ENCODE measurements around the gene BCL10. TPM values are rescaled to one million over a fixed set of nuclear protein-coding genes. Genes with fewer than 3 reads are reported as not detected.

The BCL10 gene
- total and polyA plus RNA-seq, 2 of the 8 experiments (the other 6 are each of a cell fraction or from before 2014, with no cell fraction given), result 7.4 to 29.6 TPM

DNA sequence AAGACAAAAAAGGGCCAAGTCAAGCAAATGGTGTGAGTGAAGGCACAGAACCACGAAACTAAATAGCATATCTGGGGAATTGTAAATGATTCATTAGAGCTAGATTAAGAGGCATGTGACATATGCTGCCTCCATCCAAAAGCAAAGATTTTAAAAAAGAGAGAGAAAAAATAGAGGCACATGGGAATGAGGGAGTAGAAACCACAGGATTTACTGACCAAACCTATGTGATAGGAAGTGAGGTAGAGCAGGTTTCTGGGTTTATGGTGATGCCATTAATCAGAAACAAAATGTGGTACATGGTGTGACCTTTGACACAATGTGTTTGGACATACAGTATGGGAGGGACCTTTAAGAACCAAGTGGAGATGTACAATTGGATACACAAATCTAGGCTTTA lies 30.5 kb downstream of the BCL10 start:
- Histone ChIP-seq H3K23ac (ENCODE audit: insufficient read length) (no peak overlapping the region), H3K4me3 (ENCODE audit: extremely low read depth in 1 of 4, insufficient read depth in 2 of 4, low read depth in 3 of 4, low read length in 4 of 4) (no peak overlapping the region), H3K9ac (replicated peaks in 1 of 4; ENCODE audit: extremely low read depth in 1 of 4, low read depth in 3 of 4, low read length in 3 of 4) (no peak overlapping the region), H3K27ac (ENCODE audit: low read depth, low read length) (no peak overlapping the region), H2AK5ac (ENCODE audit: low read depth, low read length) (no peak overlapping the region), H3K79me2 (ENCODE audit: control insufficient read depth in 1 of 2, insufficient read depth in 2 of 2, low read length in 2 of 2) (no peaks in the 10 kb centered on the region), H2BK5ac (ENCODE audit: low read depth, low read length) (no peak overlapping the region), H3K27me3 (replicated peaks in 1 of 4; ENCODE audit: control insufficient read depth in 3 of 4, extremely low read depth in 1 of 4, insufficient read depth in 3 of 4, low read length in 3 of 4) (no peaks in the 10 kb centered on the region), H3K23me2 (ENCODE audit: low read depth, low read length) (no peaks in the 10 kb centered on the region), H4K20me1 (replicated peaks in 1 of 2; ENCODE audit: control insufficient read depth in 1 of 2, insufficient read depth in 2 of 2, low read length in 2 of 2) (no peaks in the 10 kb centered on the region), H3K18ac (ENCODE audit: extremely low read depth, low read length) (no peak overlapping the region), H4K91ac (replicated peaks; ENCODE audit: insufficient read length, low read length) (no peak overlapping the region), H2AFZ (ENCODE audit: low read length) (no peak overlapping the region), H2BK20ac (ENCODE audit: low read length) (no peak overlapping the region), H3K4ac (replicated peaks; ENCODE audit: insufficient read length, low read depth, low read length) (no peak overlapping the region), H4K8ac (ENCODE audit: extremely low read depth, insufficient read depth, low read length) (no peak overlapping the region), H4K5ac (ENCODE audit: insufficient read length, low read depth, low read length) (no peak overlapping the region), H3K79me1 (ENCODE audit: low read depth, low read length) (no peaks in the 10 kb centered on the region), H3K9me3 (ENCODE audit: insufficient read depth in 2 of 2, low read depth in 1 of 2, low read length in 1 of 2) (peaks cover 4% of the 10 kb centered on the region in 2 experiments; a peak in 2 of 4 replicates), H3K56ac (replicated peaks; ENCODE audit: insufficient read length, low read depth, low read length) (no peak overlapping the region), H3K36me3 (ENCODE audit: control insufficient read depth in 2 of 4, insufficient read depth in 4 of 4, low read length in 3 of 4) (peaks cover 0 to 4% (median 2%) of the 10 kb centered on the region in 4 experiments; a peak in 3 of 8 replicates), H3K14ac (ENCODE audit: insufficient read length) (no peak overlapping the region), H2BK12ac (ENCODE audit: low read depth, low read length) (no peak overlapping the region), H2BK15ac (ENCODE audit: low read length) (no peak overlapping the region), H3K4me1 (replicated peaks in 1 of 4; ENCODE audit: control insufficient read depth in 3 of 4, insufficient read depth in 4 of 4, low read length in 3 of 4) (no peaks in the 10 kb centered on the region; a peak in 2 of 7 replicates), H2BK120ac (replicated peaks; ENCODE audit: low read depth, low read length) (no peak overlapping the region), H3K4me2 (ENCODE audit: insufficient read depth in 1 of 2, low read depth in 2 of 2, low read length in 2 of 2) (no peak overlapping the region)
- TF ChIP-seq HDAC2 (IDR thresholded peaks at IDR 0.05; ENCODE audit: borderline replicate concordance in 1 of 2, low read depth in 2 of 2, low read length in 2 of 2) (no peak), SRF (IDR thresholded peaks at IDR 0.05; ENCODE audit: low read depth, low read length) (no peak), POLR2A (IDR thresholded peaks at IDR 0.05; ENCODE audit: control extremely low read depth in 1 of 2, low read depth in 2 of 2, low read length in 2 of 2) (no peak), RFX5 (IDR thresholded peaks at IDR 0.05; ENCODE audit: borderline replicate concordance, low read depth, low read length) (no peak), CEBPB (IDR thresholded peaks at IDR 0.05; ENCODE audit: low read depth, low read length) (no peak), ASH2L (IDR thresholded peaks at IDR 0.05; ENCODE audit: low read length) (no peak)
- ChIA-PET CTCF (ENCODE audit: partially characterized antibody) (interaction anchor here (1.0 to 10.5 kb wide), 5 partner anchors 11 to 301 kb away, joined by 3 to 115 read pairs (median 19); partner anchors contain the start of gene C1orf52), POLR2A (ENCODE audit: partially characterized antibody) (no interaction called here)
- WGBS, 2 experiments (ENCODE audit: extremely low coverage in 1 of 2, insufficient coverage in 1 of 2, insufficient read length in 1 of 2, insufficient replicate concordance in 2 of 2, low coverage in 1 of 2, low lambda C conversion rate in 2 of 2, missing lambda C conversion rate in 1 of 2), result 100% methylated on average over 1 of the region's 1 CpG; no CpG with 5 or more reads in 1 of the 2 experiments
- DNase-seq (ENCODE audit: low read depth in 1 of 2, low spot score in 2 of 2) (no peak), FAIRE-seq (no peak)

All from H1 (cell line).